Psoas muscle (tissue), 8 donors: Measurements from ENCODE around the gene HTR2A. TPM values are rescaled to one million over a fixed set of nuclear protein-coding genes. Genes with fewer than 3 reads are reported as not detected.

Experiments used
- ATAC-seq, 4 donors: fragments of 200-7000 bp; cut with Tn5 transposase; one replicate each; pipeline ENCODE4 v1.9.1; 2020; ENCODE audit warnings: moderate library complexity in 3 of 4, mild to moderate bottlenecking in 2 of 4
- DNase-seq, 2 donors: peaks; one replicate each; pipeline ENCODE4 v3.0.0-alpha.2; 2020
- H3K27ac ChIP-seq: fragments of 200-600 bp; one replicate; pipeline ENCODE4 v1.8.0; 2022
- H3K27me3 ChIP-seq, 3 donors: fragments of 200-600 bp in 1 of 3; one replicate each; pipeline versions ENCODE4 v1.6.1 to v1.8.0; 2013 to 2022; ENCODE audit warnings: low read length in 2 of 3, mild to moderate bottlenecking in 2 of 3, moderate library complexity in 1 of 3; ENCODE audit not compliant: insufficient read depth in 3 of 3
- H3K36me3 ChIP-seq, 2 donors: fragments of 200-600 bp in 1 of 2; one replicate each; pipeline versions ENCODE4 v1.6.1 to v1.8.0; 2013 to 2022; ENCODE audit warnings: low read depth in 1 of 2, mild to moderate bottlenecking in 1 of 2, moderate library complexity in 1 of 2; ENCODE audit not compliant: insufficient read depth in 1 of 2
- H3K4me1 ChIP-seq: fragments of 200-600 bp; one replicate; pipeline ENCODE4 v1.8.0; 2022
- H3K4me3 ChIP-seq: fragments of 200-600 bp; one replicate; pipeline ENCODE4 v1.8.0; 2022; ENCODE audit warnings: mild to moderate bottlenecking
- H3K9me3 ChIP-seq: fragments of 200-600 bp; one replicate; pipeline ENCODE4 v1.8.0; 2022
- WGBS, 3 donors: extraction: QIAGEN DNeasy Blood & Tissue Kit; methylation state at CpG; one replicate each; pipeline versions ENCODE4 v1.1.6 to v1.1.7; 2013; 5-methylcytosine and 5-hydroxymethylcytosine counted together
- intact Hi-C, 2 donors: fragments of 100-400 bp; cut with DNase I; formaldehyde crosslinking; loops; one replicate each; pipeline versions ENCODE4 v1.11.0 to v1.14.2; 2022
- polyA plus RNA-seq, 3 donors: library from polyadenylated mRNA; stranded (reverse); fragments of 200-250 nt; gene quantifications; one replicate each; pipeline ENCODE4 v1.2.3, GENCODE V29; 2013
- total RNA-seq, 4 donors: library from RNA; stranded (reverse); fragmentation: NEBNext Ultra II Directional in 2 of 4; extraction: Animal tissue kit (Norgen Biotek cat#: 25700) in 2 of 4; gene quantifications; one replicate each; pipeline versions ENCODE4 v1.2.1 to v1.2.4, GENCODE V29; 2021 to 2023
- TF ChIP-seq, protein P1 (sequence below): fragments of 200-600 bp; IDR thresholded peaks from one replicate; pipeline ENCODE4 v1.8.0; 2022; ENCODE audit warnings: antibody characterized with exemption
- donor health status: healthy with polysubstance abuse.
- donor health status: DM: no; HTN: no; CAD: no; lungs with moderate emphysema.
- donor health status: Bipolar disorder and iron deficiency.
- donor health status: healthy.
- donor health status: DM: yes; HTN: yes; CAD: no.
- donor health status: DM: no; HTN: no; CAD: no.
- donor health status: DM: no; HTN: no; CAD: no.
- donor health status: DM: yes; HTN: yes; CAD: no.

Gene HTR2A
- total and polyA plus RNA-seq, 7 donors: 0.04 to 0.08 (median 0.04) TPM; not detected in 4

DNA sequence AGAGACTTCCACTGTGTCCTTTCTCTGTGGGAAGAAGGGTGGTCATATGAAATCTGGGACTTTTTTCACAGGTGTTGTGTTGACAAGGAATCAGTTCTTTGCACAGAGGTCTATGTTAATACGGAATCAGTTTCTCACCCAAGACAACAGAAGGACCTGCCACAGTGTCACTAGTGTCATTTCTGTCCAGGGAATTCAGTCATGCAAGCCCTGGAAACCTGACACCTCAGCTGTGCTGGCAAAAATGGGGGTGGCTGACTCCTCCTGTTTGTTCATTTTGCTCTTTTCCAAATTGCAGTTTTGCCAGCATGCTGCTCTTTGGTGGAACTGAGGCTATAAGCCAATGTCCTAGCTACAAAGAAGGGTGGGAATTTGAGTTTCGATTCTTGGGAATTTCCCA is 50.1 kb downstream of the HTR2A start:
- intact Hi-C loops: no loop called here
- Histone ChIP-seq H3K27ac (no peak overlapping the region), H3K4me3 (no peak overlapping the region), H3K9me3 (no peaks in the 10 kb centered on the region), H3K36me3 (no peaks in the 10 kb centered on the region), H3K4me1 (peaks cover 9% of the 10 kb centered on the region), H3K27me3 (no peaks in the 10 kb centered on the region)
- TF ChIP-seq, protein P1, sequence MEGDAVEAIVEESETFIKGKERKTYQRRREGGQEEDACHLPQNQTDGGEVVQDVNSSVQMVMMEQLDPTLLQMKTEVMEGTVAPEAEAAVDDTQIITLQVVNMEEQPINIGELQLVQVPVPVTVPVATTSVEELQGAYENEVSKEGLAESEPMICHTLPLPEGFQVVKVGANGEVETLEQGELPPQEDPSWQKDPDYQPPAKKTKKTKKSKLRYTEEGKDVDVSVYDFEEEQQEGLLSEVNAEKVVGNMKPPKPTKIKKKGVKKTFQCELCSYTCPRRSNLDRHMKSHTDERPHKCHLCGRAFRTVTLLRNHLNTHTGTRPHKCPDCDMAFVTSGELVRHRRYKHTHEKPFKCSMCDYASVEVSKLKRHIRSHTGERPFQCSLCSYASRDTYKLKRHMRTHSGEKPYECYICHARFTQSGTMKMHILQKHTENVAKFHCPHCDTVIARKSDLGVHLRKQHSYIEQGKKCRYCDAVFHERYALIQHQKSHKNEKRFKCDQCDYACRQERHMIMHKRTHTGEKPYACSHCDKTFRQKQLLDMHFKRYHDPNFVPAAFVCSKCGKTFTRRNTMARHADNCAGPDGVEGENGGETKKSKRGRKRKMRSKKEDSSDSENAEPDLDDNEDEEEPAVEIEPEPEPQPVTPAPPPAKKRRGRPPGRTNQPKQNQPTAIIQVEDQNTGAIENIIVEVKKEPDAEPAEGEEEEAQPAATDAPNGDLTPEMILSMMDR: no peak
- 38 to 53% (median 41%) methylated on average over 2 of the region's 2 CpGs for WGBS, 3 donors
- DNase-seq (no peak), ATAC-seq (peak in 2 of 4 donors; percentile 57 to 71)

DNA sequence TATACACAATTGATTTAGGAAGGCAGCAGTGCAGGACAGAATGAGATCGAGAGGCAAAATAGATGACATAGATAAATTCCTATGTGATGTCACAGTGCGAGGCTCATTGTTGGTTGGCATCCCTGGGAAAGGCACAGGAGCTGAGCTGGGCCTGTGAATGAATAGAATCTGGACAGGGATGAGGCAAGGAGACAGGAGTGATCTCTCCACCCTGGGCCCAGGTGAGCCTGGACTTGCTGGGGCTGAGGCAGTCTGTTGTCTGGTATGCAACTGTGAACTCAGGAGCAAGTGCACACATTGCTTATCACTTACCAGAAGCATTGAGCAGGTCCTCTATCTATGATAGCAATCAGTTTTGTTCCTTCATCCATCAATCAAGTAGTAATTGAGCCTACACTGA is 51.7 kb downstream of the HTR2A start:
- no peak overlapping the region for H3K27ac ChIP-seq
- no peaks in the 10 kb centered on the region for H3K27me3 ChIP-seq
- H3K4me3 ChIP-seq: no peak overlapping the region
- ATAC-seq: no peak
- no peaks in the 10 kb centered on the region for H3K36me3 ChIP-seq
- H3K4me1 ChIP-seq: peaks cover 9% of the 10 kb centered on the region
- TF ChIP-seq, protein P1: no peak
- H3K9me3 ChIP-seq: no peaks in the 10 kb centered on the region
- DNase-seq: no peak
- 87 to 94% (median 93%) methylated on average over 2 of the region's 2 CpGs for WGBS, 3 donors
- intact Hi-C loops: no loop called here

DNA sequence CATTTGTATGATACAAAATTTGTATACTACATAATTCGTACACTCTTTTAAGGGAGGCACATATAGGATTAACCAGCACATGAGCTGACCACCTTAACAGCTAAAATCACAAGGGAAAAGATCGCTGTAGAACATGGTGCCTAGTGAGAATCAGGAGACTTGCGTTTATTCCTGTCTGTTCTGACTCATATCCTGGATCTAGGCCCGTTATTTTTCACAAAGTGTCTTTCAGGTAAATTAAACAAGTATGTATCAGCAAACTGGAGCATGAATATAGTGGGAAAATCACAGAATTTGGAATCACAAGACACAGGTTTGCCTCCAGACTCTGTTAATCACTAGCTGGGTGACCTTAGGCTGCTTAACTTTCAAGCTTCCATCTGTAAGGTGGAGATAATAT is 52.4 kb downstream of the HTR2A start:
- peaks cover 9% of the 10 kb centered on the region for H3K4me1 ChIP-seq
- no peaks in the 10 kb centered on the region for H3K9me3 ChIP-seq
- TF ChIP-seq, protein P1: no peak
- no peaks in the 10 kb centered on the region for H3K36me3 ChIP-seq
- WGBS, 3 donors: 68 to 75% (median 70%) methylated on average over 4 of the region's 4 CpGs
- H3K27me3 ChIP-seq: no peaks in the 10 kb centered on the region
- ATAC-seq: no peak
- intact Hi-C loops: no loop called here
- no peak overlapping the region for H3K27ac ChIP-seq
- H3K4me3 ChIP-seq: no peak overlapping the region
- no peak for DNase-seq

DNA sequence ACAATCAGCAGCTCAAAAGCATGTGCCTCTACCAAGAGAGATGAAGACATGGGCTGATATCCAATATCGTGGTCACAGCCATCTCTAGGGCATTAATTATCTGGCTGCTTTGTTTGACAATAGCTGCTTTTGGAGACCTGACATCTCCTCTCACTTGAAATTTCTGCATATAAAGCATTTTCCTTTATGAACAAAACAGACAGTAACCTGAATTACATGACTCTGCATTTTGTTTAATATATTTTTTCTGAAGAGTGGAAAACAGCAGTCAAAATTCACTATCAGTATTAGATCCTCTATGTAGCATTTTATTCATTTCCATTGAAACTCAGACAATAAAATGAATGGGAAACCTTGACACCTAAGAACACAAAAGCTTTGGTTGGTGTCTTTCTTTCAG is 57.5 kb downstream of the HTR2A start:
- 24 to 40% (median 25%) methylated on average over 1 of the region's 1 CpG for WGBS, 3 donors
- no peak for ATAC-seq
- TF ChIP-seq, protein P1: no peak
- Histone ChIP-seq H3K27ac (no peak overlapping the region), H3K36me3 (no peaks in the 10 kb centered on the region), H3K9me3 (no peaks in the 10 kb centered on the region), H3K27me3 (no peaks in the 10 kb centered on the region), H3K4me1 (no peaks in the 10 kb centered on the region), H3K4me3 (no peak overlapping the region)
- intact Hi-C loops: no loop called here
- no peak for DNase-seq

DNA sequence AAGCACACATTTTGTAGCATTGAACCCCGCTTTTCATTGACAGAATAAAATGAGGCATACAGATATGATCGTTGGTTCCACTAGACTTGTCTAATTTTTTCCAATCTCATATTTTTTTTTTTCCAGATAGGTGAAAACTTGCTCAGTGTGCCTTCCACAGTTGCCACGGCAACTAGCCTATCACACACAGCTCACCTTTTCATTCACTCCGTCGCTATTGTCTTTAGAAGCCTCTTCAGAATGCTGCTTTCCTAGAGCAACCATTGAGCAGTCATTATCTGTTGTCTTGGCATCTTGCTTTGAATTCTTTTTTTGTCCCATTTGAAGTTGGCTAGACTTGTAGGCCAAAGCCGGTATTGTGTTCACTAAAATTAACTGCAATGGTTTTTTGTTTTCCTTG is 62.2 kb downstream of the HTR2A start:
- H3K4me3 ChIP-seq: no peak overlapping the region
- ATAC-seq (no peak), DNase-seq (no peak)
- H3K27ac ChIP-seq: no peak overlapping the region
- intact Hi-C loops: no loop called here
- no peaks in the 10 kb centered on the region for H3K27me3 ChIP-seq
- H3K36me3 ChIP-seq: no peaks in the 10 kb centered on the region
- TF ChIP-seq, protein P1: no peak
- H3K9me3 ChIP-seq: no peaks in the 10 kb centered on the region
- no peaks in the 10 kb centered on the region for H3K4me1 ChIP-seq
- WGBS, 3 donors: 80 to 91% (median 84%) methylated on average over 6 of the region's 6 CpGs
